Measurements from ENCODE around the gene GATA3. TPM values are rescaled to one million over a fixed set of nuclear protein-coding genes. Genes with fewer than 3 reads are reported as not detected.
A peak's percentile ranks its signal among the peaks of the same experiment; 100 is the strongest.

GATA3 gene
- total and polyA plus RNA-seq, 2 experiments from 2014 or later: 2.4 to 15.4 TPM

GRCh38 chr10:8042721-8043568 is 11.5 kb upstream of the GATA3 start:
- 5% methylated on average over 21 of the region's 35 CpGs for WGBS (ENCODE audit: low lambda C conversion rate, missing lambda C conversion rate)
- H3K4me3 ChIP-seq: no peak overlapping the region
- TF ChIP-seq EZH2phosphoT487 (IDR thresholded peaks at IDR 0.05; ENCODE audit: low read depth, severe bottlenecking, unreplicated experiment) (peak; percentile 92), CTCF (IDR thresholded peaks at IDR 0.05; ENCODE audit: poor library complexity) (no peak), EZH2 (IDR thresholded peaks at IDR 0.05; ENCODE audit: borderline replicate concordance) (peak; percentile 80)
- peaks cover 100% of the 10 kb centered on the region for H3K27me3 ChIP-seq
- H3K4me2 ChIP-seq: peak overlapping the region; percentile 41
- no peak for DNase-seq (ENCODE audit: low spot score)
- H3K27ac ChIP-seq: no peak overlapping the region
- H3K79me2 ChIP-seq: no peaks in the 10 kb centered on the region
- peak overlapping the region; percentile 35 for H2AFZ ChIP-seq
- peaks cover 5% of the 10 kb centered on the region for H3K4me1 ChIP-seq (ENCODE audit: insufficient read depth)
- H3K9me3 ChIP-seq (ENCODE audit: low read depth): no peaks in the 10 kb centered on the region
- no peaks in the 10 kb centered on the region for H4K20me1 ChIP-seq (ENCODE audit: insufficient read depth, poor library complexity, severe bottlenecking)
- no peaks in the 10 kb centered on the region for H3K9me2 ChIP-seq (replicated peaks; ENCODE audit: insufficient read depth)
- H3K36me3 ChIP-seq (replicated peaks; ENCODE audit: insufficient read depth, low read depth): no peaks in the 10 kb centered on the region

GRCh38 chr10:8043569-8044306 is 10.8 kb upstream of the GATA3 start:
- peak; percentile 33 for DNase-seq (ENCODE audit: low spot score)
- Histone ChIP-seq H3K9me3 (ENCODE audit: low read depth) (no peaks in the 10 kb centered on the region), H3K9me2 (replicated peaks; ENCODE audit: insufficient read depth) (no peaks in the 10 kb centered on the region), H3K4me2 (no peak overlapping the region), H3K27me3 (peaks cover 100% of the 10 kb centered on the region), H4K20me1 (ENCODE audit: insufficient read depth, poor library complexity, severe bottlenecking) (no peaks in the 10 kb centered on the region), H3K4me3 (no peak overlapping the region), H3K79me2 (no peaks in the 10 kb centered on the region), H3K36me3 (replicated peaks; ENCODE audit: insufficient read depth, low read depth) (no peaks in the 10 kb centered on the region), H3K27ac (no peak overlapping the region), H2AFZ (no peak overlapping the region), H3K4me1 (ENCODE audit: insufficient read depth) (peaks cover 5% of the 10 kb centered on the region)
- TF ChIP-seq CTCF (IDR thresholded peaks at IDR 0.05; ENCODE audit: poor library complexity) (no peak), EZH2 (IDR thresholded peaks at IDR 0.05; ENCODE audit: borderline replicate concordance) (no peak), EZH2phosphoT487 (IDR thresholded peaks at IDR 0.05; ENCODE audit: low read depth, severe bottlenecking, unreplicated experiment) (no peak)
- 6% methylated on average over 28 of the region's 31 CpGs for WGBS (ENCODE audit: low lambda C conversion rate, missing lambda C conversion rate)

GRCh38 chr10:8044331-8044907 is 10.1 kb upstream of the GATA3 start:
- H3K4me2 ChIP-seq: peak overlapping the region; percentile 82
- no peak overlapping the region for H2AFZ ChIP-seq
- no peak overlapping the region for H3K4me3 ChIP-seq
- no peak overlapping the region for H3K27ac ChIP-seq
- DNase-seq (ENCODE audit: low spot score): no peak
- no peaks in the 10 kb centered on the region for H4K20me1 ChIP-seq (ENCODE audit: insufficient read depth, poor library complexity, severe bottlenecking)
- H3K9me3 ChIP-seq (ENCODE audit: low read depth): no peaks in the 10 kb centered on the region
- peaks cover 8% of the 10 kb centered on the region for H3K4me1 ChIP-seq (ENCODE audit: insufficient read depth)
- no peaks in the 10 kb centered on the region for H3K36me3 ChIP-seq (replicated peaks; ENCODE audit: insufficient read depth, low read depth)
- peaks cover 100% of the 10 kb centered on the region for H3K27me3 ChIP-seq
- no peaks in the 10 kb centered on the region for H3K9me2 ChIP-seq (replicated peaks; ENCODE audit: insufficient read depth)
- WGBS (ENCODE audit: low lambda C conversion rate, missing lambda C conversion rate): 11% methylated on average over 12 of the region's 12 CpGs
- TF ChIP-seq EZH2 (IDR thresholded peaks at IDR 0.05; ENCODE audit: borderline replicate concordance): peak; percentile 60
- no peak for TF ChIP-seq EZH2phosphoT487 (IDR thresholded peaks at IDR 0.05; ENCODE audit: low read depth, severe bottlenecking, unreplicated experiment)
- TF ChIP-seq CTCF (IDR thresholded peaks at IDR 0.05; ENCODE audit: poor library complexity): no peak
- H3K79me2 ChIP-seq: no peaks in the 10 kb centered on the region

Measured in hepatocyte (in vitro differentiated cells).